Duodenal mucosa (tissue), 2 donors: ENCODE data around the gene MYO3B.

Source experiments
- H3K27ac ChIP-seq: one replicate; pipeline ENCODE4 v1.7.0; 2013; ENCODE audit warnings: low read depth, low read length
- H3K27me3 ChIP-seq, 2 donors: one replicate each; pipeline ENCODE4 v1.7.0; 2013; ENCODE audit warnings: low read length in 2 of 2, control low read depth in 1 of 2; ENCODE audit not compliant: insufficient read depth in 2 of 2, control insufficient read depth in 1 of 2
- H3K36me3 ChIP-seq, 2 donors: one replicate each; pipeline ENCODE4 v1.7.0; 2013; ENCODE audit warnings: low read length in 2 of 2, control low read depth in 1 of 2; ENCODE audit not compliant: insufficient read depth in 2 of 2, control insufficient read depth in 1 of 2
- H3K4me1 ChIP-seq, 2 donors: one replicate each; pipeline ENCODE4 v1.7.0; 2013; ENCODE audit warnings: low read length in 2 of 2, control low read depth in 1 of 2; ENCODE audit not compliant: insufficient read depth in 2 of 2, control insufficient read depth in 1 of 2
- H3K4me3 ChIP-seq, 2 donors: one replicate each; pipeline ENCODE4 v1.7.0; 2013; ENCODE audit warnings: low read length in 2 of 2, low read depth in 1 of 2
- H3K9ac ChIP-seq, 2 donors: one replicate each; pipeline ENCODE4 v1.7.0; 2013; ENCODE audit warnings: low read length in 2 of 2, low read depth in 1 of 2
- H3K9me3 ChIP-seq, 2 donors: one replicate each; pipeline ENCODE4 v1.7.0; 2013; ENCODE audit warnings: low read length in 2 of 2, control low read depth in 1 of 2; ENCODE audit not compliant: control insufficient read depth in 1 of 2

Gene MYO3B

GRCh38 chr2:170284205-170284604 is 106.3 kb downstream of the MYO3B start:
- Histone ChIP-seq H3K4me1 (no peaks in the 10 kb centered on the region), H3K27ac (no peak overlapping the region), H3K9ac (no peak overlapping the region), H3K9me3 (peaks cover 0 to 2% of the 10 kb centered on the region in 2 donors), H3K36me3 (no peaks in the 10 kb centered on the region), H3K4me3 (no peak overlapping the region), H3K27me3 (no peaks in the 10 kb centered on the region)

- Histone ChIP-seq H3K4me1 (no peaks in the 10 kb centered on the region), H3K27ac (no peak overlapping the region), H3K36me3 (no peaks in the 10 kb centered on the region), H3K9me3 (peaks cover 0 to 2% of the 10 kb centered on the region in 2 donors), H3K27me3 (no peaks in the 10 kb centered on the region), H3K4me3 (no peak overlapping the region), H3K9ac (no peak overlapping the region)
These were observed 110.9 kb downstream of the MYO3B start for GRCh38 chr2:170288859-170289258.

GRCh38 chr2:170291474-170291873 is 113.5 kb downstream of the MYO3B start:
- peaks cover 0 to 2% of the 10 kb centered on the region in 2 donors for H3K9me3 ChIP-seq
- no peak overlapping the region for H3K9ac ChIP-seq
- no peak overlapping the region for H3K4me3 ChIP-seq
- no peaks in the 10 kb centered on the region for H3K4me1 ChIP-seq
- H3K36me3 ChIP-seq: no peaks in the 10 kb centered on the region
- H3K27ac ChIP-seq: no peak overlapping the region
- H3K27me3 ChIP-seq: no peaks in the 10 kb centered on the region

GRCh38 chr2:170292415-170292814 is 114.5 kb downstream of the MYO3B start:
- H3K27me3 ChIP-seq: no peaks in the 10 kb centered on the region
- no peak overlapping the region for H3K27ac ChIP-seq
- H3K4me1 ChIP-seq: no peaks in the 10 kb centered on the region
- no peak overlapping the region for H3K9ac ChIP-seq
- H3K36me3 ChIP-seq: no peaks in the 10 kb centered on the region
- H3K4me3 ChIP-seq: no peak overlapping the region
- H3K9me3 ChIP-seq: peaks cover 0 to 2% of the 10 kb centered on the region in 2 donors

GRCh38 chr2:170297496-170297895 is 119.5 kb downstream of the MYO3B start:
- H3K27me3 ChIP-seq: no peaks in the 10 kb centered on the region
- no peaks in the 10 kb centered on the region for H3K36me3 ChIP-seq
- H3K9ac ChIP-seq: no peak overlapping the region
- no peaks in the 10 kb centered on the region for H3K4me1 ChIP-seq
- H3K4me3 ChIP-seq: no peak overlapping the region
- no peak overlapping the region for H3K27ac ChIP-seq
- H3K9me3 ChIP-seq: no peaks in the 10 kb centered on the region

- Histone ChIP-seq H3K27ac (no peak overlapping the region), H3K27me3 (no peaks in the 10 kb centered on the region), H3K9ac (no peak overlapping the region), H3K4me3 (no peak overlapping the region), H3K36me3 (no peaks in the 10 kb centered on the region), H3K9me3 (no peaks in the 10 kb centered on the region), H3K4me1 (no peaks in the 10 kb centered on the region)
These were observed 120.2 kb downstream of the MYO3B start for GRCh38 chr2:170298115-170298514.

- no peak overlapping the region for H3K9ac ChIP-seq
- no peaks in the 10 kb centered on the region for H3K9me3 ChIP-seq
- no peak overlapping the region for H3K27ac ChIP-seq
- no peaks in the 10 kb centered on the region for H3K4me1 ChIP-seq
- H3K4me3 ChIP-seq: no peak overlapping the region
- no peaks in the 10 kb centered on the region for H3K36me3 ChIP-seq
- no peaks in the 10 kb centered on the region for H3K27me3 ChIP-seq
These were observed 121.0 kb downstream of the MYO3B start for GRCh38 chr2:170298861-170299429.

- H3K27ac ChIP-seq: no peak overlapping the region
- no peak overlapping the region for H3K4me3 ChIP-seq
- H3K36me3 ChIP-seq: no peaks in the 10 kb centered on the region
- peaks cover 2 to 6% of the 10 kb centered on the region in 2 donors for H3K4me1 ChIP-seq
- H3K9ac ChIP-seq: no peak overlapping the region
- no peaks in the 10 kb centered on the region for H3K27me3 ChIP-seq
- H3K9me3 ChIP-seq: no peaks in the 10 kb centered on the region
These were observed 123.0 kb downstream of the MYO3B start for GRCh38 chr2:170300993-170301392.

- Histone ChIP-seq H3K4me1 (peaks cover 8% of the 10 kb centered on the region in 2 donors), H3K27ac (no peak overlapping the region), H3K9me3 (no peaks in the 10 kb centered on the region), H3K4me3 (no peak overlapping the region), H3K36me3 (no peaks in the 10 kb centered on the region), H3K27me3 (no peaks in the 10 kb centered on the region), H3K9ac (no peak overlapping the region)
These were observed 123.7 kb downstream of the MYO3B start for GRCh38 chr2:170301626-170302025.

GRCh38 chr2:170305711-170306110 is 127.8 kb downstream of the MYO3B start:
- Histone ChIP-seq H3K4me1 (peaks cover 13 to 19% of the 10 kb centered on the region in 2 donors), H3K9me3 (no peaks in the 10 kb centered on the region), H3K4me3 (no peak overlapping the region), H3K36me3 (no peaks in the 10 kb centered on the region), H3K27ac (no peak overlapping the region), H3K27me3 (no peaks in the 10 kb centered on the region), H3K9ac (no peak overlapping the region)
